GM23338 (cell line): ENCODE data around the gene TMEM125. TPM values are rescaled to one million over a fixed set of nuclear protein-coding genes. Genes with fewer than 3 reads are reported as not detected.

Experiments
- ATAC-seq: fragments of 200-7000 bp; cut with Tn5 transposase; 3 replicates; pipeline ENCODE4 v1.9.1; 2020
- DNase-seq: peaks from one replicate; pipeline ENCODE4 v3.0.0-alpha.2; 2015; ENCODE audit warnings: low spot score
- H2AFZ ChIP-seq: fragments of 200-600 bp; sonication (generic); 2 replicates; pipeline ENCODE4 v1.8.0; 2016; ENCODE audit warnings: antibody characterized with exemption, mild to moderate bottlenecking, moderate library complexity
- H3F3A ChIP-seq: fragments of 200-600 bp; sonication (generic); replicated peaks from 2 replicates; pipeline ENCODE4 v1.8.0; 2017; ENCODE audit warnings: antibody characterized with exemption, mixed run types, low read depth
- H3K27ac ChIP-seq: fragments of 200-600 bp; sonication (generic); 2 replicates; pipeline ENCODE4 v1.6.1; 2016; ENCODE audit warnings: low read depth
- H3K27me3 ChIP-seq: fragments of 200-600 bp; sonication (generic); 2 replicates; pipeline ENCODE4 v1.8.0; 2016; ENCODE audit warnings: mild to moderate bottlenecking, mixed run types, moderate library complexity; ENCODE audit not compliant: insufficient read depth
- H3K36me3 ChIP-seq: fragments of 200-600 bp; sonication (generic); 2 replicates; pipeline ENCODE4 v1.8.0; 2016; ENCODE audit warnings: mild to moderate bottlenecking; ENCODE audit not compliant: insufficient read depth
- H3K4me1 ChIP-seq: fragments of 200-600 bp; sonication (generic); 2 replicates; pipeline ENCODE4 v1.8.0; 2016; ENCODE audit warnings: mild to moderate bottlenecking, moderate library complexity; ENCODE audit not compliant: insufficient read depth
- H3K4me2 ChIP-seq: fragments of 200-600 bp; sonication (generic); 2 replicates; pipeline ENCODE4 v1.7.1; 2017; ENCODE audit warnings: mixed run types
- H3K4me3 ChIP-seq: fragments of 200-600 bp; sonication (generic); 2 replicates; pipeline ENCODE4 v1.6.1; 2016; ENCODE audit warnings: mixed run types
- H3K79me2 ChIP-seq: fragments of 200-600 bp; sonication (generic); replicated peaks from 2 replicates; pipeline ENCODE4 v1.8.0; 2017; ENCODE audit warnings: mild to moderate bottlenecking; ENCODE audit not compliant: insufficient read depth
- H3K9me2 ChIP-seq: fragments of 200-600 bp; sonication (generic); 2 replicates; pipeline ENCODE4 v1.8.0; 2017; ENCODE audit not compliant: insufficient read depth
- H4K20me1 ChIP-seq: fragments of 200-600 bp; sonication (generic); replicated peaks from 2 replicates; pipeline ENCODE4 v1.8.0; 2017; ENCODE audit warnings: mild to moderate bottlenecking; ENCODE audit not compliant: insufficient read depth
- H3K27ac Mint-ChIP-seq: 2 replicates; pipeline ENCODE4 v1.8.0; 2020; ENCODE audit warnings: inconsistent platforms, mild to moderate bottlenecking, moderate library complexity, mixed read lengths
- H3K27me3 Mint-ChIP-seq: 3 replicates; pipeline ENCODE4 v1.8.0; 2022; ENCODE audit warnings: low read depth, mild to moderate bottlenecking, moderate library complexity, mixed read lengths, inconsistent platforms; ENCODE audit not compliant: insufficient read depth, poor library complexity
- H3K36me3 Mint-ChIP-seq: 3 replicates; pipeline ENCODE4 v1.8.0; 2021; ENCODE audit warnings: low read depth, mild to moderate bottlenecking, inconsistent platforms, moderate library complexity, mixed read lengths
- H3K4me1 Mint-ChIP-seq: 3 replicates; pipeline ENCODE4 v1.8.0; 2020; ENCODE audit warnings: mild to moderate bottlenecking, inconsistent platforms, mixed read lengths
- H3K4me3 Mint-ChIP-seq: 3 replicates; pipeline ENCODE4 v1.8.0; 2021; ENCODE audit warnings: moderate library complexity, mild to moderate bottlenecking, inconsistent platforms, mixed read lengths
- H3K9me3 Mint-ChIP-seq: 3 replicates; pipeline ENCODE4 v1.8.0; 2020; ENCODE audit warnings: moderate library complexity, mild to moderate bottlenecking, inconsistent platforms, mixed read lengths
- CREB1 ChIP-seq: fragments of 250-450 bp; sonication (Bioruptor Pico); IDR thresholded peaks from 2 replicates; pipeline ENCODE4 v1.5.0; 2020; ENCODE audit warnings: low read depth, mild to moderate bottlenecking, moderate library complexity
- JUNB ChIP-seq: IDR thresholded peaks from one replicate; pipeline ENCODE4 v1.6.1; 2016; ENCODE audit warnings: antibody characterized with exemption; ENCODE audit not compliant: unreplicated experiment
- NANOG ChIP-seq: IDR thresholded peaks from 2 replicates; pipeline ENCODE4 v1.6.1; 2016; ENCODE audit warnings: antibody characterized with exemption, borderline replicate concordance
- STAT1 ChIP-seq: IDR thresholded peaks from one replicate; pipeline ENCODE4 v1.6.1; 2016; ENCODE audit warnings: antibody characterized with exemption; ENCODE audit not compliant: unreplicated experiment
- ZNF114 ChIP-seq: fragments of 250-450 bp; sonication (Bioruptor Pico); IDR thresholded peaks from 2 replicates; pipeline ENCODE4 v1.5.0; 2020; ENCODE audit warnings: mild to moderate bottlenecking, moderate library complexity
- polyA plus RNA-seq: library from polyadenylated mRNA; unstranded; fragments of >200 nt; fragmentation: Nextera tagmentation; extraction: Ambion mirVana; gene quantifications from 2 replicates; pipeline ENCODE4 v1.2.1, GENCODE V29; 2016
- total RNA-seq: library from RNA; depleted of rRNA; stranded (reverse); fragments of >200 nt; shearing (Covaris generic); gene quantifications from 2 replicates; pipeline ENCODE4 v1.2.3, GENCODE V29; 2014
- TF ChIP-seq, protein P1 (sequence below): fragments of 250-450 bp; sonication (Bioruptor Pico); IDR thresholded peaks from 2 replicates; pipeline ENCODE4 v1.5.0; 2020; ENCODE audit warnings: mild to moderate bottlenecking, moderate library complexity
- TF ChIP-seq, protein P2 (sequence below), 2 experiments: fragments of 200-600 bp in 1 of 2; sonication (generic) in 1 of 2; conservative IDR thresholded peaks; 2 replicates each; pipeline versions ENCODE4 v1.5.1 to v1.6.1; 2016 to 2017; ENCODE audit warnings: antibody characterized with exemption in 2 of 2, low read depth in 2 of 2, mild to moderate bottlenecking in 2 of 2, moderate library complexity in 1 of 2
- TF ChIP-seq, protein P3 (sequence below): IDR thresholded peaks from 2 replicates; pipeline ENCODE4 v1.6.1; 2016; ENCODE audit warnings: antibody characterized with exemption

Gene TMEM125
- total and polyA plus RNA-seq, 2 experiments from 2014 or later: 16.8 to 39.3 TPM

DNA sequence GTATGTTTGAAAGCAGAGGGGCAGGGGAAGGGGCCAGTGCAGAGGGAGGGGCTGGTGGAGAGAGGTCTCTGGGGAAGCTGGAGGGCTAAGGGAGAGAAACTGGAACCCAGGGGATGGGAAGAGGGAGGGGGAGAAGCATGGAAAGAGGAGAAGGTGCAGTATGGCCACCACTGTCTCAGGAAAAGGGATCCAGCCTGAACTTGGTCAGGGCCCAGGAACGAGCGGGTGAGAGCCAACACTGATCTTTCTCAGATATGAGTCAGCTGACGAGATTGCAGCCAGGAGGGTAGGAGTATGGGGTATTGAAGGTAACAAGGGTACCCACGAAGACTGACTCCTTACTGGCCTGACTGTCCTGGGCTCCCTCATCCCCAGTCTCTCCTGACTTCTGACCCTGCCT is 49.0 kb downstream of the TMEM125 start (continued):
- TF ChIP-seq, protein P1, sequence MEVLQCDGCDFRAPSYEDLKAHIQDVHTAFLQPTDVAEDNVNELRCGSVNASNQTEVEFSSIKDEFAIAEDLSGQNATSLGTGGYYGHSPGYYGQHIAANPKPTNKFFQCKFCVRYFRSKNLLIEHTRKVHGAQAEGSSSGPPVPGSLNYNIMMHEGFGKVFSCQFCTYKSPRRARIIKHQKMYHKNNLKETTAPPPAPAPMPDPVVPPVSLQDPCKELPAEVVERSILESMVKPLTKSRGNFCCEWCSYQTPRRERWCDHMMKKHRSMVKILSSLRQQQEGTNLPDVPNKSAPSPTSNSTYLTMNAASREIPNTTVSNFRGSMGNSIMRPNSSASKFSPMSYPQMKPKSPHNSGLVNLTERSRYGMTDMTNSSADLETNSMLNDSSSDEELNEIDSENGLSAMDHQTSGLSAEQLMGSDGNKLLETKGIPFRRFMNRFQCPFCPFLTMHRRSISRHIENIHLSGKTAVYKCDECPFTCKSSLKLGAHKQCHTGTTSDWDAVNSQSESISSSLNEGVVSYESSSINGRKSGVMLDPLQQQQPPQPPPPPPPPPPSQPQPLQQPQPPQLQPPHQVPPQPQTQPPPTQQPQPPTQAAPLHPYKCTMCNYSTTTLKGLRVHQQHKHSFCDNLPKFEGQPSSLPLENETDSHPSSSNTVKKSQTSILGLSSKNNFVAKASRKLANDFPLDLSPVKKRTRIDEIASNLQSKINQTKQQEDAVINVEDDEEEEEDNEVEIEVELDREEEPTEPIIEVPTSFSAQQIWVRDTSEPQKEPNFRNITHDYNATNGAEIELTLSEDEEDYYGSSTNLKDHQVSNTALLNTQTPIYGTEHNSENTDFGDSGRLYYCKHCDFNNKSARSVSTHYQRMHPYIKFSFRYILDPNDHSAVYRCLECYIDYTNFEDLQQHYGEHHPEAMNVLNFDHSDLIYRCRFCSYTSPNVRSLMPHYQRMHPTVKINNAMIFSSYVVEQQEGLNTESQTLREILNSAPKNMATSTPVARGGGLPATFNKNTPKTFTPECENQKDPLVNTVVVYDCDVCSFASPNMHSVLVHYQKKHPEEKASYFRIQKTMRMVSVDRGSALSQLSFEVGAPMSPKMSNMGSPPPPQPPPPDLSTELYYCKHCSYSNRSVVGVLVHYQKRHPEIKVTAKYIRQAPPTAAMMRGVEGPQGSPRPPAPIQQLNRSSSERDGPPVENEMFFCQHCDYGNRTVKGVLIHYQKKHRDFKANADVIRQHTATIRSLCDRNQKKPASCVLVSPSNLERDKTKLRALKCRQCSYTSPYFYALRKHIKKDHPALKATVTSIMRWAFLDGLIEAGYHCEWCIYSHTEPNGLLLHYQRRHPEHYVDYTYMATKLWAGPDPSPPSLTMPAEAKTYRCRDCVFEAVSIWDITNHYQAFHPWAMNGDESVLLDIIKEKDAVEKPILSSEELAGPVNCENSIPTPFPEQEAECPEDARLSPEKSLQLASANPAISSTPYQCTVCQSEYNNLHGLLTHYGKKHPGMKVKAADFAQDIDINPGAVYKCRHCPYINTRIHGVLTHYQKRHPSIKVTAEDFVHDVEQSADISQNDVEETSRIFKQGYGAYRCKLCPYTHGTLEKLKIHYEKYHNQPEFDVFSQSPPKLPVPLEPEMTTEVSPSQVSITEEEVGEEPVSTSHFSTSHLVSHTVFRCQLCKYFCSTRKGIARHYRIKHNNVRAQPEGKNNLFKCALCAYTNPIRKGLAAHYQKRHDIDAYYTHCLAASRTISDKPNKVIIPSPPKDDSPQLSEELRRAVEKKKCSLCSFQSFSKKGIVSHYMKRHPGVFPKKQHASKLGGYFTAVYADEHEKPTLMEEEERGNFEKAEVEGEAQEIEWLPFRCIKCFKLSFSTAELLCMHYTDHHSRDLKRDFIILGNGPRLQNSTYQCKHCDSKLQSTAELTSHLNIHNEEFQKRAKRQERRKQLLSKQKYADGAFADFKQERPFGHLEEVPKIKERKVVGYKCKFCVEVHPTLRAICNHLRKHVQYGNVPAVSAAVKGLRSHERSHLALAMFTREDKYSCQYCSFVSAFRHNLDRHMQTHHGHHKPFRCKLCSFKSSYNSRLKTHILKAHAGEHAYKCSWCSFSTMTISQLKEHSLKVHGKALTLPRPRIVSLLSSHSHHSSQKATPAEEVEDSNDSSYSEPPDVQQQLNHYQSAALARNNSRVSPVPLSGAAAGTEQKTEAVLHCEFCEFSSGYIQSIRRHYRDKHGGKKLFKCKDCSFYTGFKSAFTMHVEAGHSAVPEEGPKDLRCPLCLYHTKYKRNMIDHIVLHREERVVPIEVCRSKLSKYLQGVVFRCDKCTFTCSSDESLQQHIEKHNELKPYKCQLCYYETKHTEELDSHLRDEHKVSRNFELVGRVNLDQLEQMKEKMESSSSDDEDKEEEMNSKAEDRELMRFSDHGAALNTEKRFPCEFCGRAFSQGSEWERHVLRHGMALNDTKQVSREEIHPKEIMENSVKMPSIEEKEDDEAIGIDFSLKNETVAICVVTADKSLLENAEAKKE (CRISPR knock-in tag): no peak
- TF ChIP-seq, protein P2, sequence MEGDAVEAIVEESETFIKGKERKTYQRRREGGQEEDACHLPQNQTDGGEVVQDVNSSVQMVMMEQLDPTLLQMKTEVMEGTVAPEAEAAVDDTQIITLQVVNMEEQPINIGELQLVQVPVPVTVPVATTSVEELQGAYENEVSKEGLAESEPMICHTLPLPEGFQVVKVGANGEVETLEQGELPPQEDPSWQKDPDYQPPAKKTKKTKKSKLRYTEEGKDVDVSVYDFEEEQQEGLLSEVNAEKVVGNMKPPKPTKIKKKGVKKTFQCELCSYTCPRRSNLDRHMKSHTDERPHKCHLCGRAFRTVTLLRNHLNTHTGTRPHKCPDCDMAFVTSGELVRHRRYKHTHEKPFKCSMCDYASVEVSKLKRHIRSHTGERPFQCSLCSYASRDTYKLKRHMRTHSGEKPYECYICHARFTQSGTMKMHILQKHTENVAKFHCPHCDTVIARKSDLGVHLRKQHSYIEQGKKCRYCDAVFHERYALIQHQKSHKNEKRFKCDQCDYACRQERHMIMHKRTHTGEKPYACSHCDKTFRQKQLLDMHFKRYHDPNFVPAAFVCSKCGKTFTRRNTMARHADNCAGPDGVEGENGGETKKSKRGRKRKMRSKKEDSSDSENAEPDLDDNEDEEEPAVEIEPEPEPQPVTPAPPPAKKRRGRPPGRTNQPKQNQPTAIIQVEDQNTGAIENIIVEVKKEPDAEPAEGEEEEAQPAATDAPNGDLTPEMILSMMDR (conservative IDR thresholded peaks at IDR 0.05; ENCODE audit: low read depth in 2 of 2): no peak
- TF ChIP-seq CREB1 (CRISPR knock-in tag): no peak
- TF ChIP-seq ZNF114 (CRISPR knock-in tag): no peak

DNA sequence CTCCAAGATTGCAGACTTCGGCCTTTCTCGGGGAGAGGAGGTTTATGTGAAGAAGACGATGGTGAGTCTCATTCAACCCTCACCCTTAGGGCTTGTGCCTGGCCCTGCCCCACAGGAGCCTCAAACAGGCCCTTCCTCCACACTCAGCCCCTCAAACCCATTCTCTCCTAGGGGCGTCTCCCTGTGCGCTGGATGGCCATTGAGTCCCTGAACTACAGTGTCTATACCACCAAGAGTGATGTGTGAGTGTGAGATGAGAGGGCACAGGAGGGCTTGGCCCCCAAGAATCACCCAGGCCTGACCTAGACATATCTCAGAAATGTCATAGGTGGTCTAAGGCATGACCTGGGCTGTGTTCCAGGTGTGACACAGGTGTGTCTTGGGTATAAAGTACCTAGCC is 49.5 kb downstream of the TMEM125 start:
- Mint-ChIP-seq H3K27ac (no peak overlapping the region), H3K36me3 (no peaks in the 10 kb centered on the region), H3K9me3 (no peaks in the 10 kb centered on the region)

More for the DNA sequence above, 49.5 kb downstream of the TMEM125 start:
- H4K20me1 ChIP-seq: no peaks in the 10 kb centered on the region
- no peaks in the 10 kb centered on the region for H3K27me3 ChIP-seq
- Mint-ChIP-seq H3K27me3 (peaks cover 14% of the 10 kb centered on the region), H3K4me1 (peaks cover 7% of the 10 kb centered on the region; the same call in 2 of the 3 replicates), H3K4me3 (no peak overlapping the region)
- TF ChIP-seq, protein P3, sequence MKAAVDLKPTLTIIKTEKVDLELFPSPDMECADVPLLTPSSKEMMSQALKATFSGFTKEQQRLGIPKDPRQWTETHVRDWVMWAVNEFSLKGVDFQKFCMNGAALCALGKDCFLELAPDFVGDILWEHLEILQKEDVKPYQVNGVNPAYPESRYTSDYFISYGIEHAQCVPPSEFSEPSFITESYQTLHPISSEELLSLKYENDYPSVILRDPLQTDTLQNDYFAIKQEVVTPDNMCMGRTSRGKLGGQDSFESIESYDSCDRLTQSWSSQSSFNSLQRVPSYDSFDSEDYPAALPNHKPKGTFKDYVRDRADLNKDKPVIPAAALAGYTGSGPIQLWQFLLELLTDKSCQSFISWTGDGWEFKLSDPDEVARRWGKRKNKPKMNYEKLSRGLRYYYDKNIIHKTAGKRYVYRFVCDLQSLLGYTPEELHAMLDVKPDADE: no peak
- TF ChIP-seq, protein P2 (conservative IDR thresholded peaks at IDR 0.05; ENCODE audit: low read depth in 2 of 2): no peak
- TF ChIP-seq NANOG: no peak
- no peak for TF ChIP-seq JUNB
- TF ChIP-seq STAT1: no peak
- no peaks in the 10 kb centered on the region for H3K36me3 ChIP-seq
- no peak for ATAC-seq
- DNase-seq: no peak
- H3K27ac ChIP-seq: no peak overlapping the region
- H3K79me2 ChIP-seq: no peaks in the 10 kb centered on the region
- no peak overlapping the region for H3K4me2 ChIP-seq
- H3K9me2 ChIP-seq: no peaks in the 10 kb centered on the region
- no peaks in the 10 kb centered on the region for H3F3A ChIP-seq
- H3K4me3 ChIP-seq: no peak overlapping the region
- no peak overlapping the region for H2AFZ ChIP-seq
- no peaks in the 10 kb centered on the region for H3K4me1 ChIP-seq
